ENCODE data around the gene TDO2. TPM values are rescaled to one million over a fixed set of nuclear protein-coding genes. Genes with fewer than 3 reads are reported as not detected.

TDO2 gene
- polyA plus RNA-seq, 1 donor (not counting 4 experiments of a cell fraction or from before 2014, with no cell fraction given), result not detected

DNA sequence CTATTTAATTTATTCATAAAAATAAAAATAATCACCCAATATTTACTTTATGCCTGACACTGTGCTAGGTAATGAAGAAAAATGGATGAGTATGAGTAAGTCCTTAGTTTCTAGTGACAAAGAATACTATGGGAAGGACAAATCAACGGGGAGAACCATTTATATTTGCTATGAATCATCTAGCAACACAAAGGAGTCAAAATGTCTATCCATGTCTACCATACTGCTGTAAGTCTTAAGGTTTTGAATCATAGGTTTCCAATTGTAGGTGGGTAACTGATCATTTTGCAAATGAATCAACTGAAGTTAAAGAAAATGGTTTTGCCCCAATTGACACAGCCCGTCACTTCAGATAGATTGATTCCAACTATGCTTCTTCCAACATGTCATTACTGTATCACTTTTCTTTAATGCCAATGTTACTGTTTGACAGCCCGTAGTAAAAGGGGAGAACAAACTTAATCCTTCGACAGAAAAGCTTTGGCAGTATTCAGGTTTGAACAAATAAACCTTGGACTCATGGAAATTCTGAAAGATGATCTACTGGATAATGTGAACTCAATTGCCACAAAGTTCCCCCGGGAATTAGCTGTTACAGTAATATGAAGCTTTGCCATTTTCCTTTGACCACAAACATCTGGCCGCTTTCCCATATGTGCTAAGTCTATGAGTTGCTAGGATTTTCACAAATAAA lies 3.2 kb downstream of the TDO2 start:
- no peaks in the 10 kb centered on the region for H3K9me1 ChIP-seq (ENCODE audit: control insufficient read depth, extremely low read depth, insufficient read depth, low read length)
- DNase-seq (ENCODE audit: low read depth, low spot score), result no peak
- H3K27ac ChIP-seq (ENCODE audit: control insufficient read depth, insufficient read depth, low read length), result no peak overlapping the region
- H3K4me2 ChIP-seq (ENCODE audit: control insufficient read depth, extremely low read depth, insufficient read depth, low read depth, low read length), result no peak overlapping the region
- no peaks in the 10 kb centered on the region for H4K20me1 ChIP-seq (ENCODE audit: control insufficient read depth, extremely low read depth, insufficient read depth, low read length)
- H3K4me1 ChIP-seq (ENCODE audit: control insufficient read depth, extremely low read depth, insufficient read depth, low read length), result no peaks in the 10 kb centered on the region
- no peaks in the 10 kb centered on the region for H3K36me3 ChIP-seq (ENCODE audit: control insufficient read depth in 2 of 2, extremely low read depth in 1 of 2, insufficient read depth in 2 of 2, low read length in 2 of 2)
- no peak overlapping the region for H3K4me3 ChIP-seq (ENCODE audit: control insufficient read depth in 2 of 3, extremely low read depth in 1 of 3, insufficient read depth in 2 of 3, low read depth in 1 of 3, low read length in 3 of 3)
- dilution Hi-C loops (cut with MboI; ENCODE audit: extremely low pct_ligation_motif_present, low sequenced_read_pairs), result no loop called here
- no peak overlapping the region for H3K9ac ChIP-seq (ENCODE audit: control insufficient read depth, extremely low read depth, insufficient read depth, low read length)
- no peaks in the 10 kb centered on the region for H3K27me3 ChIP-seq (ENCODE audit: control insufficient read depth, extremely low read depth, insufficient read depth, low read length)
- TF ChIP-seq EZH2 (IDR thresholded peaks at IDR 0.05; ENCODE audit: low read length) (no peak), CTCF (optimal IDR thresholded peaks at IDR 0.05 in 1 of 3, IDR thresholded peaks at IDR 0.05 in 1 of 3, conservative IDR thresholded peaks at IDR 0.05 in 1 of 3; ENCODE audit: extremely low read depth in 1 of 3, insufficient read depth in 2 of 3, low read length in 3 of 3) (no peak)
- no peak overlapping the region for H2AFZ ChIP-seq (ENCODE audit: control insufficient read depth, low read length)
- H3K9me3 ChIP-seq (ENCODE audit: control insufficient read depth, low read depth, low read length), result no peaks in the 10 kb centered on the region
- no peak for FAIRE-seq
- no peaks in the 10 kb centered on the region for H3K79me2 ChIP-seq (ENCODE audit: control insufficient read depth, insufficient read depth, low read length)

GRCh38 chr4:155907556-155907955 lies 4.1 kb downstream of the TDO2 start:
- Histone ChIP-seq H3K79me2 (ENCODE audit: control insufficient read depth, insufficient read depth, low read length) (no peaks in the 10 kb centered on the region), H3K4me1 (ENCODE audit: control insufficient read depth, extremely low read depth, insufficient read depth, low read length) (no peaks in the 10 kb centered on the region), H3K36me3 (ENCODE audit: control insufficient read depth in 2 of 2, extremely low read depth in 1 of 2, insufficient read depth in 2 of 2, low read length in 2 of 2) (no peaks in the 10 kb centered on the region), H3K9ac (ENCODE audit: control insufficient read depth, extremely low read depth, insufficient read depth, low read length) (no peak overlapping the region), H3K27ac (ENCODE audit: control insufficient read depth, insufficient read depth, low read length) (no peak overlapping the region), H3K4me3 (ENCODE audit: control insufficient read depth in 2 of 3, extremely low read depth in 1 of 3, insufficient read depth in 2 of 3, low read depth in 1 of 3, low read length in 3 of 3) (no peak overlapping the region), H4K20me1 (ENCODE audit: control insufficient read depth, extremely low read depth, insufficient read depth, low read length) (no peaks in the 10 kb centered on the region), H3K9me1 (ENCODE audit: control insufficient read depth, extremely low read depth, insufficient read depth, low read length) (no peaks in the 10 kb centered on the region), H3K9me3 (ENCODE audit: control insufficient read depth, low read depth, low read length) (no peaks in the 10 kb centered on the region), H3K27me3 (ENCODE audit: control insufficient read depth, extremely low read depth, insufficient read depth, low read length) (no peaks in the 10 kb centered on the region), H2AFZ (ENCODE audit: control insufficient read depth, low read length) (no peak overlapping the region), H3K4me2 (ENCODE audit: control insufficient read depth, extremely low read depth, insufficient read depth, low read depth, low read length) (no peak overlapping the region)
- no peak for FAIRE-seq
- no peak for DNase-seq (ENCODE audit: low read depth, low spot score)
- dilution Hi-C loops (cut with MboI; ENCODE audit: extremely low pct_ligation_motif_present, low sequenced_read_pairs), result no loop called here
- no peak for TF ChIP-seq EZH2 (IDR thresholded peaks at IDR 0.05; ENCODE audit: low read length)
- TF ChIP-seq CTCF (optimal IDR thresholded peaks at IDR 0.05 in 1 of 3, IDR thresholded peaks at IDR 0.05 in 1 of 3, conservative IDR thresholded peaks at IDR 0.05 in 1 of 3; ENCODE audit: extremely low read depth in 1 of 3, insufficient read depth in 2 of 3, low read length in 3 of 3), result no peak

Data from keratinocyte (primary cell).